H1 (cell line): Measurements from ENCODE around the gene BTN1A1.

Experiments
- CBX8 ChIP-seq: fragments of 300-800, 300-1000 bp; sonication (generic); IDR thresholded peaks from 2 replicates; pipeline ENCODE4 v1.7.1; 2016; ENCODE audit warnings: low read depth, low read length, borderline replicate concordance
- CEBPB ChIP-seq: IDR thresholded peaks from 2 replicates; pipeline ENCODE4 v1.6.1; 2012; ENCODE audit warnings: low read depth, low read length
- CHD2 ChIP-seq: IDR thresholded peaks from 2 replicates; pipeline ENCODE4 v1.6.1; 2012; ENCODE audit warnings: low read length, improper control_type of control experiment
- EP300 ChIP-seq, 2 experiments: IDR thresholded peaks; 1 replicate in 1 of 2; 2 replicates in 1 of 2; pipeline ENCODE4 v1.6.1; 2011 to 2012; ENCODE audit warnings: low read depth in 2 of 2, low read length in 2 of 2, mild to moderate bottlenecking in 2 of 2, borderline replicate concordance in 1 of 2, inconsistent platforms in 1 of 2, moderate library complexity in 1 of 2
- EZH2 ChIP-seq: fragments of 200-600 bp; sonication (generic); IDR thresholded peaks from 2 replicates; pipeline ENCODE4 v1.7.1; 2012; ENCODE audit warnings: low read depth, mild to moderate bottlenecking, moderate library complexity, low read length, inconsistent platforms; ENCODE audit not compliant: severe bottlenecking
- HDAC6 ChIP-seq: IDR thresholded peaks from one replicate; pipeline ENCODE4 v1.7.1; 2012; ENCODE audit warnings: low read depth, mild to moderate bottlenecking, inconsistent platforms, low read length, moderate library complexity
- POLR2A ChIP-seq, 2 experiments: IDR thresholded peaks; 1 replicate in 1 of 2; 2 replicates in 1 of 2; pipeline ENCODE4 v1.6.1; 2011; ENCODE audit warnings: low read depth in 2 of 2, low read length in 2 of 2, mild to moderate bottlenecking in 2 of 2; ENCODE audit errors: control extremely low read depth in 1 of 2
- POU5F1 ChIP-seq: IDR thresholded peaks from 2 replicates; pipeline ENCODE4 v1.6.1; 2011; ENCODE audit warnings: low read depth, mild to moderate bottlenecking, low read length, moderate library complexity
- SUZ12 ChIP-seq: fragments of 200-600 bp; sonication (generic); IDR thresholded peaks from 2 replicates; pipeline ENCODE4 v1.6.1; 2012; ENCODE audit warnings: mild to moderate bottlenecking, inconsistent platforms, low read length, moderate library complexity, mixed read lengths
- TAF1 ChIP-seq: IDR thresholded peaks from 2 replicates; pipeline ENCODE4 v1.6.1; 2011; ENCODE audit warnings: mild to moderate bottlenecking, low read depth, low read length
- TF ChIP-seq, protein P1 (sequence below), 3 experiments: IDR thresholded peaks; 1 replicate in 2 of 3; 2 replicates in 1 of 3; pipeline versions ENCODE4 v1.5.1 to v1.6.1; 2011; ENCODE audit warnings: low read length in 3 of 3, mild to moderate bottlenecking in 3 of 3, inconsistent platforms in 2 of 3, low read depth in 1 of 3, moderate library complexity in 1 of 3; ENCODE audit not compliant: insufficient read depth in 1 of 3; ENCODE audit errors: control extremely low read depth in 1 of 3
- TF ChIP-seq, protein P2 (sequence below): IDR thresholded peaks from 2 replicates; pipeline ENCODE4 v1.6.1; 2012; ENCODE audit warnings: inconsistent platforms
- TF ChIP-seq, protein P3 (sequence below): IDR thresholded peaks from 2 replicates; pipeline ENCODE4 v1.6.1; 2011; ENCODE audit warnings: low read depth, mild to moderate bottlenecking, low read length; ENCODE audit not compliant: insufficient read depth

DNA sequence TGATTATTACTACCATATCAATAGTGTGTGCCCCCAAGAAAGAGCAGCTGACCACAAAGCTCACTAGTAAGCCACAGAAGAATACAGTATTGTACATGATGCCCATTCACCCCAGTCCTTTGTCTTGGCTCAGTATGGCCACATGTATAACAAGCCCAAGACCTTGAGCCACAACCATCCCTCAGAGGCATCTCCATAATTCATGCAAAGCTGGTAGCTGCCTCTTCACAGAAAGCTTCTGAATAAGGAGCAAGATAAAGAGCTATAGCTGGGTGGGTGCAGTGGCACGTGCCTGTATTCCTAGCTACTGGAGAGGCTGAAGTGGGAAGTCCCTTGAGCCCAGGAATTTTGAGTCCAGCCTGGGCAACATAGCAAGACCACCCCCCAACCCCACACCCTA, 4.8 kb upstream of the BTN1A1 start:
- TF ChIP-seq, protein P1, sequence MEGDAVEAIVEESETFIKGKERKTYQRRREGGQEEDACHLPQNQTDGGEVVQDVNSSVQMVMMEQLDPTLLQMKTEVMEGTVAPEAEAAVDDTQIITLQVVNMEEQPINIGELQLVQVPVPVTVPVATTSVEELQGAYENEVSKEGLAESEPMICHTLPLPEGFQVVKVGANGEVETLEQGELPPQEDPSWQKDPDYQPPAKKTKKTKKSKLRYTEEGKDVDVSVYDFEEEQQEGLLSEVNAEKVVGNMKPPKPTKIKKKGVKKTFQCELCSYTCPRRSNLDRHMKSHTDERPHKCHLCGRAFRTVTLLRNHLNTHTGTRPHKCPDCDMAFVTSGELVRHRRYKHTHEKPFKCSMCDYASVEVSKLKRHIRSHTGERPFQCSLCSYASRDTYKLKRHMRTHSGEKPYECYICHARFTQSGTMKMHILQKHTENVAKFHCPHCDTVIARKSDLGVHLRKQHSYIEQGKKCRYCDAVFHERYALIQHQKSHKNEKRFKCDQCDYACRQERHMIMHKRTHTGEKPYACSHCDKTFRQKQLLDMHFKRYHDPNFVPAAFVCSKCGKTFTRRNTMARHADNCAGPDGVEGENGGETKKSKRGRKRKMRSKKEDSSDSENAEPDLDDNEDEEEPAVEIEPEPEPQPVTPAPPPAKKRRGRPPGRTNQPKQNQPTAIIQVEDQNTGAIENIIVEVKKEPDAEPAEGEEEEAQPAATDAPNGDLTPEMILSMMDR (IDR thresholded peaks at IDR 0.05; ENCODE audit: control extremely low read depth in 1 of 3, insufficient read depth in 1 of 3, low read depth in 1 of 3, low read length in 3 of 3): no peak
- TF ChIP-seq POU5F1: no peak
- TF ChIP-seq, protein P2, sequence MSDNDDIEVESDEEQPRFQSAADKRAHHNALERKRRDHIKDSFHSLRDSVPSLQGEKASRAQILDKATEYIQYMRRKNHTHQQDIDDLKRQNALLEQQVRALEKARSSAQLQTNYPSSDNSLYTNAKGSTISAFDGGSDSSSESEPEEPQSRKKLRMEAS: no peak
- no peak for TF ChIP-seq POLR2A (IDR thresholded peaks at IDR 0.05; ENCODE audit: control extremely low read depth in 1 of 2, low read depth in 2 of 2, low read length in 2 of 2)
- no peak for TF ChIP-seq CEBPB
- TF ChIP-seq CHD2: no peak
- TF ChIP-seq, protein P3, sequence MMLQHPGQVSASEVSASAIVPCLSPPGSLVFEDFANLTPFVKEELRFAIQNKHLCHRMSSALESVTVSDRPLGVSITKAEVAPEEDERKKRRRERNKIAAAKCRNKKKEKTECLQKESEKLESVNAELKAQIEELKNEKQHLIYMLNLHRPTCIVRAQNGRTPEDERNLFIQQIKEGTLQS: no peak
- TF ChIP-seq EZH2: no peak
- TF ChIP-seq CBX8: no peak
- TF ChIP-seq HDAC6: no peak
- no peak for TF ChIP-seq EP300 (IDR thresholded peaks at IDR 0.05; ENCODE audit: borderline replicate concordance in 1 of 2, low read depth in 2 of 2, low read length in 2 of 2)
- no peak for TF ChIP-seq SUZ12
- no peak for TF ChIP-seq TAF1
